ENCODE measurements around the gene CFAP65.

GRCh38 chr2:218999021-218999880, 42.1 kb downstream of the CFAP65 start:
- TF ChIP-seq CTCF (conservative IDR thresholded peaks at IDR 0.05; ENCODE audit: low read depth, low read length) (no peak), POLR2A (IDR thresholded peaks at IDR 0.05; ENCODE audit: low read depth, low read length) (no peak)

Measured in IMR-90 (cell line).